Liver (tissue), 9 donors: Measurements from ENCODE around the gene HIP1. TPM values are rescaled to one million over a fixed set of nuclear protein-coding genes. Genes with fewer than 3 reads are reported as not detected.
"Not testable (repeated sequence)": the region's sequence is repeated elsewhere in the genome, so short reads cannot be mapped to it uniquely, and the experiment has no call there.

Source experiments
- DNase-seq: peaks from one replicate; pipeline ENCODE4 v3.0.0-alpha.2; 2017; ENCODE audit warnings: low spot score
- H3K27ac ChIP-seq, 2 donors: one replicate each; pipeline ENCODE4 v1.7.0; 2013; ENCODE audit warnings: inconsistent platforms in 2 of 2, low read length in 2 of 2, control low read depth in 1 of 2, low read depth in 1 of 2, mild to moderate bottlenecking in 1 of 2
- H3K27me3 ChIP-seq, 4 donors: one replicate each; pipeline versions ENCODE4 v1.6.1 to v1.7.0; 2013; ENCODE audit warnings: low read length in 3 of 4, inconsistent platforms in 1 of 4, mild to moderate bottlenecking in 1 of 4, moderate library complexity in 1 of 4; ENCODE audit not compliant: control insufficient read depth in 4 of 4, insufficient read depth in 4 of 4
- H3K36me3 ChIP-seq, 4 donors: one replicate each; pipeline versions ENCODE4 v1.6.1 to v1.7.0; 2013; ENCODE audit warnings: low read length in 3 of 4, mild to moderate bottlenecking in 3 of 4, low read depth in 1 of 4, moderate library complexity in 1 of 4; ENCODE audit not compliant: control insufficient read depth in 4 of 4, insufficient read depth in 3 of 4
- H3K4me1 ChIP-seq, 4 donors: one replicate each; pipeline versions ENCODE4 v1.6.1 to v1.7.0; 2013; ENCODE audit warnings: low read length in 3 of 4, mild to moderate bottlenecking in 3 of 4, moderate library complexity in 1 of 4; ENCODE audit not compliant: control insufficient read depth in 4 of 4, insufficient read depth in 4 of 4
- H3K4me3 ChIP-seq, 3 donors: one replicate each; pipeline versions ENCODE4 v1.6.1 to v1.7.0; 2013; ENCODE audit warnings: low read length in 3 of 3, control low read depth in 1 of 3, low read depth in 1 of 3, mild to moderate bottlenecking in 1 of 3
- H3K9ac ChIP-seq, 2 donors: one replicate each; pipeline ENCODE4 v1.7.0; 2013; ENCODE audit warnings: low read length in 2 of 2, mild to moderate bottlenecking in 2 of 2, moderate library complexity in 2 of 2, control low read depth in 1 of 2, low read depth in 1 of 2
- H3K9me3 ChIP-seq, 4 donors: one replicate each; pipeline versions ENCODE4 v1.6.1 to v1.7.0; 2013; ENCODE audit warnings: low read length in 3 of 4; ENCODE audit not compliant: control insufficient read depth in 4 of 4
- EGR1 ChIP-seq, 2 donors: IDR thresholded peaks; 2 replicates each; pipeline ENCODE4 v1.6.1; 2016 to 2018; ENCODE audit warnings: antibody characterized with exemption in 2 of 2, low read depth in 2 of 2
- HNF4A ChIP-seq, 2 donors: conservative IDR thresholded peaks; 2 replicates each; pipeline ENCODE4 v1.6.1; 2016; ENCODE audit warnings: antibody characterized with exemption in 2 of 2, mild to moderate bottlenecking in 2 of 2
- HNF4G ChIP-seq: IDR thresholded peaks from 2 replicates; pipeline ENCODE4 v1.6.1; 2016; ENCODE audit warnings: antibody characterized with exemption
- RAD21 ChIP-seq, 2 donors: IDR thresholded peaks; 2 replicates each; pipeline ENCODE4 v1.6.1; 2016; ENCODE audit warnings: antibody characterized with exemption in 2 of 2, mild to moderate bottlenecking in 2 of 2
- RXRA ChIP-seq, 2 donors: IDR thresholded peaks; 2 replicates each; pipeline ENCODE4 v1.6.1; 2017 to 2018; ENCODE audit warnings: antibody characterized with exemption in 2 of 2, mild to moderate bottlenecking in 1 of 2
- SP1 ChIP-seq: IDR thresholded peaks from 2 replicates; pipeline ENCODE4 v1.6.1; 2018; ENCODE audit warnings: antibody characterized with exemption, mild to moderate bottlenecking
- WGBS: extraction: QIAGEN DNeasy Blood & Tissue Kit; methylation state at CpG from one replicate; pipeline ENCODE4 v1.1.7; 2013; 5-methylcytosine and 5-hydroxymethylcytosine counted together
- polyA plus RNA-seq, 2 donors: library from polyadenylated mRNA; stranded (reverse) in 1 of 2; unstranded in 1 of 2; fragments of 200-250 nt in 1 of 2; fragments of >200 nt in 1 of 2; fragmentation: Nextera tagmentation in 1 of 2; extraction: Ambion mirVana in 1 of 2; gene quantifications; one replicate each; pipeline versions ENCODE4 v1.2.1 to v1.2.3, GENCODE V29; 2013 to 2015
- total RNA-seq, 2 donors: library from RNA; depleted of rRNA; stranded (reverse); fragments of >200 nt; gene quantifications; one replicate each; pipeline ENCODE4 v1.2.3, GENCODE V29; 2014
- donor health status: healthy.
- donor health status: healthy.
- donor health status: healthy.
- donor health status: healthy.
- donor health status: healthy.

The HIP1 gene
- total RNA-seq (10 to 100 TPM in 1 of 2 donors, 1 to 10 TPM in 1; 3.8 to 13.6 TPM), polyA plus RNA-seq (1 to 10 TPM; 5.8 to 9.7 TPM)

GRCh38 chr7:75738604-75738974 lies at the start of gene HIP1:
TSS of gene HIP1 (minus strand) at chr7:75738941. CDS start at chr7:75738920, 21 bp downstream.
- H3K27ac ChIP-seq: peak within 1 kb of the TSS; percentile 95 to 97
- H3K27me3 ChIP-seq: no peaks in the 10 kb centered on the region
- TF ChIP-seq EGR1 (IDR thresholded peaks at IDR 0.05; ENCODE audit: low read depth in 2 of 2): no peak
- TF ChIP-seq RXRA (IDR thresholded peaks at IDR 0.05): no peak
- no peak for TF ChIP-seq RAD21 (IDR thresholded peaks at IDR 0.05)
- TF ChIP-seq SP1: no peak
- TF ChIP-seq HNF4A (conservative IDR thresholded peaks at IDR 0.05): no peak
- TF ChIP-seq HNF4G: no peak
- under 1% methylated on average over 30 of the region's 30 CpGs for WGBS
- H3K4me3 ChIP-seq: peak within 1 kb of the TSS; percentile 87 to 93 (median 89)
- no peaks in the 10 kb centered on the region for H3K9me3 ChIP-seq
- H3K4me1 ChIP-seq: peaks cover 3 to 22% (median 11%) of the 10 kb centered on the region in 4 donors
- peak within 1 kb of the TSS; percentile 41 to 92 for H3K9ac ChIP-seq
- DNase-seq: peak; percentile 37
- peaks cover 0 to 2% (median 0%) of the 10 kb centered on the region in 4 donors for H3K36me3 ChIP-seq

- 75% methylated on average over 14 of the region's 14 CpGs for WGBS
- DNase-seq, H3K27me3 ChIP-seq, H3K4me1 ChIP-seq, H3K27ac ChIP-seq, H3K9ac ChIP-seq, H3K9me3 ChIP-seq, H3K36me3 ChIP-seq, H3K4me3 ChIP-seq: not testable (repeated sequence)
Observed at GRCh38 chr7:75788154-75788847, 49.6 kb upstream of the HIP1 start.

GRCh38 chr7:75783058-75783457 lies 44.3 kb upstream of the HIP1 start:
- not testable (repeated sequence) for H3K9ac ChIP-seq, H3K27ac ChIP-seq, H3K4me3 ChIP-seq, H3K4me1 ChIP-seq, H3K36me3 ChIP-seq, DNase-seq, H3K9me3 ChIP-seq, H3K27me3 ChIP-seq
- WGBS: 84% methylated on average over 5 of the region's 5 CpGs

- not testable (repeated sequence) for H3K36me3 ChIP-seq, H3K27ac ChIP-seq, H3K9me3 ChIP-seq, H3K9ac ChIP-seq, H3K4me1 ChIP-seq, H3K4me3 ChIP-seq, H3K27me3 ChIP-seq, DNase-seq
- 75% methylated on average over 14 of the region's 14 CpGs for whole genome bisulfite sequencing
Observed at GRCh38 chr7:75780647-75781273, 42.0 kb upstream of the HIP1 start.

GRCh38 chr7:75779516-75779915 lies 40.8 kb upstream of the HIP1 start:
- H3K27me3 ChIP-seq, H3K36me3 ChIP-seq, H3K4me3 ChIP-seq, DNase-seq, H3K4me1 ChIP-seq, H3K27ac ChIP-seq, H3K9me3 ChIP-seq, H3K9ac ChIP-seq: not testable (repeated sequence)
- 88% methylated on average over 11 of the region's 11 CpGs for WGBS

GRCh38 chr7:75779035-75779434 lies 40.3 kb upstream of the HIP1 start:
- H3K4me3 ChIP-seq, H3K4me1 ChIP-seq, DNase-seq, H3K9ac ChIP-seq, H3K27me3 ChIP-seq, H3K27ac ChIP-seq, H3K36me3 ChIP-seq, H3K9me3 ChIP-seq: not testable (repeated sequence)
- 74% methylated on average over 11 of the region's 11 CpGs for WGBS
